ENCODE measurements around the gene KATNAL2.

Gene KATNAL2

GRCh38 chr18:47115205-47115604 lies 197.8 kb downstream of the KATNAL2 start:
- DNase-seq (ENCODE audit: low spot score), result no peak

GRCh38 chr18:47118981-47119380 lies 201.6 kb downstream of the KATNAL2 start:
- DNase-seq (ENCODE audit: low spot score), result peak; percentile 41

- DNase-seq (ENCODE audit: low spot score), result no peak
Measured at GRCh38 chr18:47120428-47120827, 203.0 kb downstream of the KATNAL2 start.

- no peak for DNase-seq (ENCODE audit: low spot score)
Measured at GRCh38 chr18:47121146-47121545, 203.7 kb downstream of the KATNAL2 start.

- DNase-seq (ENCODE audit: low spot score), result no peak
Measured at GRCh38 chr18:47141289-47141688, 223.9 kb downstream of the KATNAL2 start.

GRCh38 chr18:47143153-47143552 lies 225.8 kb downstream of the KATNAL2 start:
- no peak for DNase-seq (ENCODE audit: low spot score)

GRCh38 chr18:47143899-47144485 lies 226.6 kb downstream of the KATNAL2 start:
- no peak for DNase-seq (ENCODE audit: low spot score)

GRCh38 chr18:47146206-47146605 lies 228.8 kb downstream of the KATNAL2 start:
- DNase-seq (ENCODE audit: low spot score), result no peak

GRCh38 chr18:47149457-47150028 lies 232.1 kb downstream of the KATNAL2 start:
- peak; percentile 24 for DNase-seq (ENCODE audit: low spot score)

GRCh38 chr18:47150029-47150823 lies 232.8 kb downstream of the KATNAL2 start, which contains the start of gene HDHD2:
HDHD2 (minus strand) TSS chr18:47150500; CDS start chr18:47136439, 14,061 bp downstream.
- peak; percentile 96 for DNase-seq (ENCODE audit: low spot score)

- DNase-seq (ENCODE audit: low spot score), result no peak
Measured at GRCh38 chr18:47150824-47151366, 233.5 kb downstream of the KATNAL2 start.

GRCh38 chr18:47151439-47151838 lies 234.0 kb downstream of the KATNAL2 start:
- DNase-seq (ENCODE audit: low spot score), result no peak

Data from AG20443 (cell line).